ENCODE data around the gene CUBN. TPM values are rescaled to one million over a fixed set of nuclear protein-coding genes. Genes with fewer than 3 reads are reported as not detected.

Gene CUBN
- total and polyA plus RNA-seq, 3 experiments from 2014 or later, result 0.73 to 0.92 (median 0.83) TPM

GRCh38 chr10:16853201-16853600 is 276.4 kb downstream of the CUBN start:
- H3K4me3 Mint-ChIP-seq, result no peak overlapping the region
- no peaks in the 10 kb centered on the region for H3K36me3 Mint-ChIP-seq
- CTCF ChIA-PET, result interaction anchor here (0.7 kb wide), 1 partner anchor 212 kb away, joined by 3 read pairs; no protein-coding TSS in a partner anchor

GRCh38 chr10:16852624-16853023 is 277.0 kb downstream of the CUBN start:
- no peak for DNase-seq
- Mint-ChIP-seq H3K27me3 (no peaks in the 10 kb centered on the region), H3K36me3 (no peaks in the 10 kb centered on the region), H3K4me3 (no peak overlapping the region), H3K4me1 (no peaks in the 10 kb centered on the region), H3K27ac (no peak overlapping the region), H3K9me3 (no peaks in the 10 kb centered on the region)
- CTCF ChIA-PET, result interaction anchor here (0.7 kb wide), 1 partner anchor 213 kb away, joined by 3 read pairs; no protein-coding TSS in a partner anchor
- POLR2A ChIA-PET, result no interaction called here
- H3K4me1 ChIP-seq (ENCODE audit: insufficient read depth, low read length), result no peaks in the 10 kb centered on the region
- no peaks in the 10 kb centered on the region for H3K27me3 ChIP-seq (ENCODE audit: insufficient read depth, low read length, poor library complexity, severe bottlenecking)
- no peak overlapping the region for H3K27ac ChIP-seq (ENCODE audit: low read depth, low read length)
- H3K4me3 ChIP-seq (ENCODE audit: low read length), result no peak overlapping the region
- no peaks in the 10 kb centered on the region for H3K9me3 ChIP-seq (ENCODE audit: low read length)
- H3K36me3 ChIP-seq (ENCODE audit: insufficient read depth, low read length), result no peaks in the 10 kb centered on the region

More at GRCh38 chr10:16853201-16853600, 276.4 kb downstream of the CUBN start:
- no peak for DNase-seq
- no peaks in the 10 kb centered on the region for H3K27me3 ChIP-seq (ENCODE audit: insufficient read depth, low read length, poor library complexity, severe bottlenecking)
- no peaks in the 10 kb centered on the region for H3K9me3 ChIP-seq (ENCODE audit: low read length)
- H3K27ac Mint-ChIP-seq, result no peak overlapping the region
- no peaks in the 10 kb centered on the region for H3K4me1 Mint-ChIP-seq
- H3K27ac ChIP-seq (ENCODE audit: low read depth, low read length), result no peak overlapping the region
- H3K4me1 ChIP-seq (ENCODE audit: insufficient read depth, low read length), result no peaks in the 10 kb centered on the region
- H3K9me3 Mint-ChIP-seq, result no peaks in the 10 kb centered on the region
- H3K27me3 Mint-ChIP-seq, result no peaks in the 10 kb centered on the region
- H3K36me3 ChIP-seq (ENCODE audit: insufficient read depth, low read length), result no peaks in the 10 kb centered on the region
- POLR2A ChIA-PET, result no interaction called here
- H3K4me3 ChIP-seq (ENCODE audit: low read length), result no peak overlapping the region

GRCh38 chr10:16848562-16849154 is 281.0 kb downstream of the CUBN start:
- Mint-ChIP-seq H3K4me3 (no peak overlapping the region), H3K27ac (no peak overlapping the region), H3K4me1 (no peaks in the 10 kb centered on the region), H3K9me3 (no peaks in the 10 kb centered on the region), H3K36me3 (no peaks in the 10 kb centered on the region), H3K27me3 (no peaks in the 10 kb centered on the region)
- DNase-seq, result no peak
- H3K9me3 ChIP-seq (ENCODE audit: low read length), result no peaks in the 10 kb centered on the region
- H3K4me1 ChIP-seq (ENCODE audit: insufficient read depth, low read length), result no peaks in the 10 kb centered on the region
- CTCF ChIA-PET, result interaction anchor here (1.0 to 2.5 kb wide), 3 partner anchors 42 to 580 kb away, joined by 3 to 8 read pairs (median 4); no protein-coding TSS in a partner anchor
- POLR2A ChIA-PET, result no interaction called here
- H3K27ac ChIP-seq (ENCODE audit: low read depth, low read length), result no peak overlapping the region
- H3K36me3 ChIP-seq (ENCODE audit: insufficient read depth, low read length), result no peaks in the 10 kb centered on the region
- no peaks in the 10 kb centered on the region for H3K27me3 ChIP-seq (ENCODE audit: insufficient read depth, low read length, poor library complexity, severe bottlenecking)
- no peak overlapping the region for H3K4me3 ChIP-seq (ENCODE audit: low read length)

- no peak overlapping the region for H3K4me3 ChIP-seq (ENCODE audit: low read length)
- no peaks in the 10 kb centered on the region for H3K27me3 ChIP-seq (ENCODE audit: insufficient read depth, low read length, poor library complexity, severe bottlenecking)
- Mint-ChIP-seq H3K4me3 (no peak overlapping the region), H3K27me3 (no peaks in the 10 kb centered on the region), H3K36me3 (no peaks in the 10 kb centered on the region), H3K9me3 (no peaks in the 10 kb centered on the region), H3K27ac (no peak overlapping the region), H3K4me1 (peaks cover 0 to 6% (median 5%) of the 10 kb centered on the region in 3 donors)
- H3K4me1 ChIP-seq (ENCODE audit: insufficient read depth, low read length), result no peaks in the 10 kb centered on the region
- ChIA-PET CTCF (interaction anchor here (2.5 kb wide), 1 partner anchor 409 kb away, joined by 8 read pairs; no protein-coding TSS in a partner anchor), POLR2A (no interaction called here)
- no peak overlapping the region for H3K27ac ChIP-seq (ENCODE audit: low read depth, low read length)
- no peaks in the 10 kb centered on the region for H3K36me3 ChIP-seq (ENCODE audit: insufficient read depth, low read length)
- no peaks in the 10 kb centered on the region for H3K9me3 ChIP-seq (ENCODE audit: low read length)
- DNase-seq, result no peak
Observed at GRCh38 chr10:16847644-16848043, 282.0 kb downstream of the CUBN start.

GRCh38 chr10:16845248-16845647 is 284.4 kb downstream of the CUBN start:
- Histone ChIP-seq H3K4me1 (ENCODE audit: insufficient read depth, low read length) (no peaks in the 10 kb centered on the region), H3K4me3 (ENCODE audit: low read length) (no peak overlapping the region), H3K27me3 (ENCODE audit: insufficient read depth, low read length, poor library complexity, severe bottlenecking) (no peaks in the 10 kb centered on the region), H3K9me3 (ENCODE audit: low read length) (no peaks in the 10 kb centered on the region), H3K27ac (ENCODE audit: low read depth, low read length) (no peak overlapping the region), H3K36me3 (ENCODE audit: insufficient read depth, low read length) (no peaks in the 10 kb centered on the region)
- peak overlapping the region in 2 of 8 donors; percentile 7 to 9 for H3K27ac Mint-ChIP-seq
- H3K36me3 Mint-ChIP-seq, result peaks cover 0 to 1% (median 0%) of the 10 kb centered on the region in 3 donors
- H3K9me3 Mint-ChIP-seq, result no peaks in the 10 kb centered on the region
- ChIA-PET POLR2A (no interaction called here), CTCF (interaction anchor here (1.1 to 1.7 kb wide), 8 partner anchors 12 to 563 kb away, joined by 3 to 7 read pairs (median 4); no protein-coding TSS in a partner anchor)
- no peaks in the 10 kb centered on the region for H3K27me3 Mint-ChIP-seq
- no peak overlapping the region for H3K4me3 Mint-ChIP-seq
- H3K4me1 Mint-ChIP-seq, result peaks cover 0 to 6% (median 5%) of the 10 kb centered on the region in 3 donors
- DNase-seq, result no peak

DNA sequence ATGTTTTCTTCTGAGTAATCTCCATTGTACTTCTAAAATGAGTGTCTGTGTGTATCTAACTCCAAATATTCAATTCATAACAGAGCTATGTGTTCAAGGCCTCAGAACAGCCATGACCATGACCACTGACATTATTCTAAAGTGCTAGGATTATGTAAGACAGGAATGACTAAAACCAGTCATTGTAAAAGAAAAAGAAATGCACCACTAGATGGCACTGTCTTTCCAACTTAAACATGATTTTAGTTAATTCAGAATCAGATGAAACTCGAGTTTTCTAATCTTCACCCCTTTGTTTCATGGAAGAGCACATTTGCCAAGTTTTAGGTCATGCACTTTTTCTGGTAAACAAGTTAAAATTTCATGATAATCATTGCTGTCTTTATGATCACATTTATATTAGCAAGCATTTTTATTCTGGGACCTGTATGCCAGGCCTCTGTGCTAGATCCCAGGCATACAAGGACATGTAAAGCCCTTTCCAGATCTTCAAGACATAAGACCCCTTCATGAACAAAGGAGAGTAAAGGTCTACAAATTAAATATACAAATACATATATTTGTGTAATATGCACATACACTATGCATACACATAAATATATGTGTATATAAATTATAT is 286.2 kb downstream of the CUBN start:
- H3K27ac ChIP-seq (ENCODE audit: low read depth, low read length), result no peak overlapping the region
- Mint-ChIP-seq H3K4me1 (peaks cover 0 to 6% (median 5%) of the 10 kb centered on the region in 3 donors), H3K27me3 (no peaks in the 10 kb centered on the region), H3K9me3 (no peaks in the 10 kb centered on the region), H3K4me3 (no peak overlapping the region), H3K27ac (peak overlapping the region in 1 of 8 donors; percentile 29), H3K36me3 (peaks cover 0 to 5% (median 0%) of the 10 kb centered on the region in 3 donors)
- H3K9me3 ChIP-seq (ENCODE audit: low read length), result no peaks in the 10 kb centered on the region
- no peak overlapping the region for H3K4me3 ChIP-seq (ENCODE audit: low read length)
- no peaks in the 10 kb centered on the region for H3K4me1 ChIP-seq (ENCODE audit: insufficient read depth, low read length)
- H3K36me3 ChIP-seq (ENCODE audit: insufficient read depth, low read length), result no peaks in the 10 kb centered on the region
- POLR2A ChIA-PET, result no interaction called here
- DNase-seq, result peak in 2 of 5 donors; percentile 57 to 62
- no peaks in the 10 kb centered on the region for H3K27me3 ChIP-seq (ENCODE audit: insufficient read depth, low read length, poor library complexity, severe bottlenecking)
- CTCF ChIA-PET, result interaction anchor here (0.6 to 2.3 kb wide), 12 partner anchors 14 to 586 kb away, joined by 3 to 12 read pairs (median 5); no protein-coding TSS in a partner anchor

- DNase-seq, result peak in 3 of 5 donors; percentile 21 to 57 (median 43)
- H3K27ac Mint-ChIP-seq, result peak overlapping the region in 7 of 8 donors; percentile 1 to 86 (median 69)
- Histone ChIP-seq H3K9me3 (ENCODE audit: low read length) (no peaks in the 10 kb centered on the region), H3K27me3 (ENCODE audit: insufficient read depth, low read length, poor library complexity, severe bottlenecking) (no peaks in the 10 kb centered on the region), H3K36me3 (ENCODE audit: insufficient read depth, low read length) (no peaks in the 10 kb centered on the region), H3K4me1 (ENCODE audit: insufficient read depth, low read length) (peaks cover 8% of the 10 kb centered on the region), H3K27ac (ENCODE audit: low read depth, low read length) (no peak overlapping the region), H3K4me3 (ENCODE audit: low read length) (peak overlapping the region; percentile 39)
- no peaks in the 10 kb centered on the region for H3K9me3 Mint-ChIP-seq
- ChIA-PET CTCF (interaction anchor here (1.0 to 2.5 kb wide), 4 partner anchors 9 to 415 kb away, joined by 3 to 8 read pairs (median 3); no protein-coding TSS in a partner anchor), POLR2A (interaction anchor here (0.7 to 1.5 kb wide), 2 partner anchors 395 to 1998 kb away, joined by 5 to 14 read pairs; no protein-coding TSS in a partner anchor)
- peak overlapping the region; percentile 13 to 83 (median 72) for H3K4me3 Mint-ChIP-seq
- peaks cover 6 to 9% (median 7%) of the 10 kb centered on the region in 3 donors for H3K4me1 Mint-ChIP-seq
- H3K27me3 Mint-ChIP-seq, result peaks cover 0 to 5% of the 10 kb centered on the region in 2 donors
- peaks cover 0 to 3% (median 0%) of the 10 kb centered on the region in 3 donors for H3K36me3 Mint-ChIP-seq
Observed at GRCh38 chr10:16835228-16835627, 294.4 kb downstream of the CUBN start.
